ENCODE results near the gene LETM1. TPM values are rescaled to one million over a fixed set of nuclear protein-coding genes. Genes with fewer than 3 reads are reported as not detected.

The LETM1 gene
- total and polyA plus RNA-seq, 2 of the 13 experiments (the other 11 are each of a cell fraction or from before 2014, with no cell fraction given): 9.7 to 41.6 TPM

- peak; percentile 52; the same call in 1 of the 2 replicates for TF ChIP-seq ZBED4 (CRISPR knock-in tag; IDR thresholded peaks at IDR 0.05; ENCODE audit: borderline replicate concordance)
- TF ChIP-seq MEF2D (CRISPR knock-in tag; IDR thresholded peaks at IDR 0.05): no peak
- TF ChIP-seq MIXL1 (CRISPR knock-in tag; IDR thresholded peaks at IDR 0.05): no peak
- TF ChIP-seq NCOA1 (CRISPR knock-in tag; IDR thresholded peaks at IDR 0.05): no peak
- peak; percentile 66; the same call in 1 of the 2 replicates for TF ChIP-seq ZNF746 (CRISPR knock-in tag; IDR thresholded peaks at IDR 0.05)
- TF ChIP-seq PRPF4 (IDR thresholded peaks at IDR 0.05; ENCODE audit: low read depth, low read length, poor library complexity, severe bottlenecking): no peak
- TF ChIP-seq ZNF431 (CRISPR knock-in tag; IDR thresholded peaks at IDR 0.05; ENCODE audit: borderline replicate concordance, low read depth): no peak; the same call in 1 of the 2 replicates
- TF ChIP-seq ZNF143 (CRISPR knock-in tag; IDR thresholded peaks at IDR 0.05): peak; percentile 35; the same call in 1 of the 2 replicates
- no peak for TF ChIP-seq ZNF280D (CRISPR knock-in tag; IDR thresholded peaks at IDR 0.05)
- no peak for TF ChIP-seq ZNF672 (CRISPR knock-in tag; IDR thresholded peaks at IDR 0.05)
- TF ChIP-seq ZNF34 (CRISPR knock-in tag; IDR thresholded peaks at IDR 0.05; ENCODE audit: borderline replicate concordance): 0 out of 2 replicates have a peak, but pooled peaks have one; percentile 45
- TF ChIP-seq TAF1 (CRISPR knock-in tag; IDR thresholded peaks at IDR 0.05): peak; percentile 81
- TF ChIP-seq POGK (CRISPR knock-in tag; conservative IDR thresholded peaks at IDR 0.05): peak; percentile 77
- TF ChIP-seq ELK4 (CRISPR knock-in tag; IDR thresholded peaks at IDR 0.05; ENCODE audit: borderline replicate concordance): no peak
- TF ChIP-seq SOX6 (IDR thresholded peaks at IDR 0.05): no peak
- TF ChIP-seq SOX6 (CRISPR knock-in tag; IDR thresholded peaks at IDR 0.05): no peak
Measured at GRCh38 chr4:1870578-1871443, 14.9 kb upstream of the LETM1 start, which contains the start of gene NSD2 (continued).
